ENCODE data around the gene MFAP2.

GRCh38 chr1:16958475-16958874, 21.9 kb downstream of the MFAP2 start:
- TF ChIP-seq EZH2 (IDR thresholded peaks at IDR 0.05; ENCODE audit: borderline replicate concordance, low read depth, low read length, poor library complexity, severe bottlenecking) (no peak), CTCF (conservative IDR thresholded peaks at IDR 0.05; ENCODE audit: low read depth, low read length) (no peak)

Data from A673 (cell line).